NCI-H2029 treated with DMSO at 0.1 percent for 48 hours (cell line): Measurements from ENCODE around the gene ELAVL2.
"Not testable (repeated sequence)": the region's sequence is repeated elsewhere in the genome, so short reads cannot be mapped to it uniquely, and the experiment has no call there.

Experiments
- DNase-seq: peaks from one replicate; lab custom pipeline; 2025; lab: John Stamatoyannopoulos, UW

ELAVL2 gene

DNA sequence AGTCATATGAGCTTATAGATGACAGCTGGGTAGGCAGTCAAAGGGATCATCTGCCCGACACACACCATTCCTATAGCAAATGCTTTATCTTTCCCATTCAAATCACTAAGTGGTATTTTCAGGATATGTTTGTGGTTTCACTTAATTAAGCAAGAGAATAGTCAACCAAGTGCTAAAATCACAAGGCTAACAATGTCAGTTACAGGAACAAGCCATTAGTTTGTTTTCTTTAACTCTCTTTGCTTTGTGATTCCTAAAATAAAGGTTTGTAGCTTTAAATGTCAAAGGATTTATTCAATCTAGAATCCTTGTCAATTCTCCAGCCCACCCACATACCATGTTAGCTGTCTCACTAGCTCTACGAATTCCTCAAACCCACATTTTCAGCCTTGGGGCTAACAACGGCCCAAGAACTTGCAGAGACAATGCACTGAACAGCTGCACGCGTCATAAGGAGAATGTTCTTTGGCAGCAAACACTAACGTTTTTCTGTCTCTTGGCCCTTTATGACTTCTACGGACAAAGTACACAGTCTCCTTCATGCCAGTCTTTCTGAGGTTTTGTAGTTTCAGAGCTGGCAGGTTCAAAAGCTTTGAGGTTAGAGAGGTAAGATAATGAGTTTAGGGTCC, 56.6 kb downstream of the ELAVL2 start:
- no peak for DNase-seq

GRCh38 chr9:23768861-23769260, 57.2 kb downstream of the ELAVL2 start:
- no peak for DNase-seq

DNA sequence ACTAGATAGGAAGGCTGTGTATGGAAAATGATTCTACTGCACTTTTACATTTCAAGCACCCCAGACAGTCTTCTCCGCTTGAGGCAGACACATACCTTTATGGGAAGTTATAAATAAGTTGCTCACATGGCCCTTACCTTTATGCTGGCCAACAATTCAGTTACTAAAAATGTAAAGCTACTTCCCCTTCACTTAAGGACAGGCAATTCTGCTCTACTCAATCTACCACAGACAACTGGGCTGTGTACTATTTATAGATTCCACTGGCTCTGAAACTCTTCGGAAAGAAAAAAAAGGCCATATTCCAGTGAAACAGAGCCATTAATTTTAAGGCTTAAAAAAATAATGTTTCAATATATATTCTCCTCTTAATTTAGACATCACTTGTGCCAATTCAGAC, 59.4 kb downstream of the ELAVL2 start:
- DNase-seq, result no peak

- no peak for DNase-seq
These were observed 60.5 kb downstream of the ELAVL2 start for GRCh38 chr9:23765561-23765960.

DNA sequence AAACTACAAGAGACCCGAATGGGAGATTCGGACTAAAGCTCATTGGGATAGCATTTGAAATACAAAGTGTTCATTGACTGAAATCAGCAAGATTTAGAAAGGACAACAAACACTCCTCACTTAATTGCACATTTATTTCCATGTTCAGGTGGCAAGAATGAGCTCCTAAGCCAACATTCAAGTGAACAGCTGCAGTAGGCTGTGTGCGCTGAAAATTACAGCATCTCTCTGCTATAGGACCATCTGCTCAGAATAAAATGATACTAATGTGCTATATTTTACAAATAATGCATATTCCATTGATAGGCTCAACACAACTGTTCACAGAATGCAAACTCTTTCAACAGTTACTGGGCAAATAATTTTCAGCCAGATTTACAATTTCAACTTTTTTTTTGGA, 61.8 kb downstream of the ELAVL2 start:
- DNase-seq, result no peak

GRCh38 chr9:23754551-23754950, 71.5 kb downstream of the ELAVL2 start:
- DNase-seq, result no peak

DNA sequence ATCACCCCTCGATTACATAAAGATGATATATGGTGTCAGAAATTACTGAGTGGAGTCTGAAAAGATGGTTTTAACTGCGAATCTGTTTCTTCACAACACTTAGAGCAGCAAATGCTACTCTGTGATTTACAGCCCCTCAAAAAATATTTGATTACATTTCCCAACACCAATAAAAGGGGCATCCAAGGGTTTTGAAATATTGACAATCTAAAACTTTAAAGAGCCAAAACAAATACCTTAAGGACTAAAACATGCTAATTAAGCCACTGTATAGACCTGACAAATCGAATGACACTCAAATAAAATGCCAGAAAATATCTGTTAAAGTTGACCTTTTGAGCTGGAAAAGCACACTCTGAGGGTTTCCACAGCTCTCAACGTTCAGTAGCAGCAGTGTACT, 73.2 kb downstream of the ELAVL2 start:
- DNase-seq, result no peak

- no peak for DNase-seq
These were observed 74.4 kb downstream of the ELAVL2 start for GRCh38 chr9:23751633-23752032.

DNA sequence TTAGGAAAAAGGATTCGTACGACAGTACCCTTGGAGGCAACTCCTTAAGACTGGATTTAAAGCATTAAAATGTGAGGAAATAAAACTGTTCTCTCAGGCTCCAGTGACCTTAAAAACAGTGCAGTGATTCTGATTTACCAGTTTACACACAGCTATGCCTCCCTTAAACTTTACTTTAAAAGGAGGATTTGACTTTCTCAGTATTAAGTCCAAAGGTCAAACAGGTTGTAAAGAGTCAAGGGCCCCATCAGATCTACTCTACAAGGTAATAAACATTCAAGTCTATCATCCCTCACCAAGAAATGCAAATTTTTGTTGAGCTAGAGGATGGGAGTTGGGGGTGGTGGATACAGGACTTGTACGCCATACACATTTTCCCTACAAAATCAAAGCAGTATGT, 75.2 kb downstream of the ELAVL2 start:
- DNase-seq, result no peak

DNA sequence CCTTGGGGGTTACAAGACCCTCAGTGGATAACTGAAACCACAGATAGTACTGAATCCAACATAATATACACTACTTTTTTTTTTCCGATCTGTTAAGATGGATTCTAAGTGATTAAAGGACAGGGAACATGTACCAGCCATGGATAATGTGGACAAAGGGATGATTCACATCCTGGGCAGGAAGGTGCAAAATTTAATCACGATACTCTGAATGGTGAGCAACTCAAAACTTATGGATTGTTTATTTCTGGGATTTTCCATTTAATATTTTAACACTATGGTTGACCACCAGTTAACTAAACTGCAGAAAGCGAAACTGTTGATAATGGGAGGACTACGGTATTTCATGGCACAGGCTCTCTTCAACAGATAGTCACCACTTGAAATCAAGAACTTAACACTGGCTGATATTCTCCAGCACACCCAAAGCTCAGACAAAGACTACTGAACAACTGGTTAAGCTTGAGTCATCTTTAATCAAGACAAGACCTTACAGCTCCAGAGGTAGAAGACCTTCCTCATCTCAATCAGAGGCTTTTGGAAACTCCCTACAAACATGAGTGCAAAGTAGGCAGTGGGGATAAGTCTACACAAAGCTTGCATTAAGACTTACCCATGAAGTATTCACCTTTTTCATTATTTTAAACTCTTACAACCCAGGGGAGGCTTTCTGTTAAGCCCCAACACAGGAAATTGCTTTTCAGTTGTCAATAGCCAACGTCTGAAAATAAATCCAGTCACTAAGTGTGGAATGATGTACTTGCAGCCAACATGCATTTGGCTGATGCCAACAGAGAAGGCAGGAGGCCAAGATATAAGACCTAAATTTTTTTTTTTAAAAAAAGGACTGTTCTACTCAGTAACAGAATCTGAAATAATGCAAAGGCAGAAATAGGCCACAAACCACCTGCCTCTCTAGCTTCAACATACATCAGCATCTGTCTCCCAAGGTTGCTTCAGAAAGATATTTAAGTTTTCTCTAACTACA, 78.7 kb downstream of the ELAVL2 start:
- DNase-seq, result no peak

DNA sequence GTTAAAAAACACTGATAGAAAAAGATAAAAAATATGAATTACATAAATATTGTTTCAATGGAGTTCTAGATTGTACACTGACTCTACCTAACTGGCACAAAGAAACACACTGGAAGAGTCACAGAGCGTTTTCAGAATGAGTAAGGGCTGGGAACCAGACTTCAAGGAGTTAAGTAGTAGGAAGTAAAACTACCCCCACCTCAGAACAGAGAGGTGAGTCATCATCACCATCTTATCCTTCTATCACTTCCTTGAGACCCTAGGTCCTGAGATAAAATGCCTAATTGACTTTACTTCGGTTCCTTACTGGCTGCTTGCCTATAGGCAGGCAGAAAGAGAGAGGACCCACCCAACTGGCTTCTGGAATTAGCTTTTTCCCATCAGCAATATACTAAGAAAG, 79.7 kb downstream of the ELAVL2 start:
- DNase-seq, result no peak

DNA sequence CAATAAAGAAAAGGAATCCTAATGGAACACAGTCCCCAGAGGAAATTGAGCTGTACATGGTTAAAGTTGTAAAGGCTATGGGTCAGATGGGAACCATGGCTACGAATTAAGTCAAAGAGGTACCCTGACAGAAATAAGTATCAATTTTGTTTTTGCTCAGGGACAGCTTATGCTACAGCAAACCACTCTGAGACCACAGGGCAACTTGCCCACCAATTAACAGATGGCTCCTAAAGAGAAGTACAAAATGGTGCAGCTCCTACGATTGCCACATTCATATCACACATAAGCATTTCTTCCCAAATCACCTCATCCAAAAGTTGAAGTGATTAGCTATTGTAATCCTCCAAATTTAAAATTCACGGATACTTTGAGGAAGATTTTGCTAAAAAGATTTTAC, 83.0 kb downstream of the ELAVL2 start:
- no peak for DNase-seq

GRCh38 chr9:23741351-23741750, 84.7 kb downstream of the ELAVL2 start:
- no peak for DNase-seq

DNA sequence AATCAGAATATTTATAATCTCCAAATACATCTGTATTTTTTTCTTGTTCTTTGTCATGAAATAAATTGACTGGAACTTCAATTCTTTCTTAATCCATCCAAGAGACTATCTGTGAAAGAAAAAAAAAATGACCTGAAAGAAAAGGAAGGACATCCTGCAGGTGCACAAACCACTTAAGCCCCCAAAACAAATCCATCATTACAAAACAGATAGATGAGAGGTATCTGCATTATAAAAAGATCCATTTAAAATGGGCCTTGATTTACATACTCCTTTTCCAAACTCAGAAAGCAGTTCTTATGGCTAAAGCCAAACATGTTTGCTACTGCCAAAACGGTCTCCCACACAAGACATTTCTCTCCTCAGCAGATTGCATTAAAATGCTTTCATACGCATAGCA, 85.5 kb downstream of the ELAVL2 start:
- DNase-seq, result no peak

DNA sequence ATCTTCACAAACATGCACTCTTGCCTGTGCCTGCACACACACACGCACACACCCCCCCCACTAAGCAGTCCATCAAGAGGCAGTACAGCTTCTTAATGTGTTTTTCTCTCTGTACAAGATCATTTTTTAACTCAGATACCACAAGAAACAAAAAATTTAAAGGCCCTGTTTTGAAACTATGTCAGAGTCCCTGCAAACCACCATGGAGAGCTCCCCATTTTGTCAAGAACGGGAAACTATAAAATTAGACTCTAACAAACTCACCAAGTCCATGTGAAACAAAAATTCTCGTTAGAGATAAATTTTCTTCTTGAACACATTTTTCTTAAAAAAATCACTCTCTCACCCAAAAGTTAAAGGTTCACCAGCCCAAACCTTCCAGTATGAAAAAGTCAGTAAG, 86.3 kb downstream of the ELAVL2 start:
- no peak for DNase-seq

- no peak for DNase-seq
These were observed 89.7 kb downstream of the ELAVL2 start for GRCh38 chr9:23736293-23736692.

GRCh38 chr9:23733495-23734078, 92.5 kb downstream of the ELAVL2 start:
- no peak for DNase-seq

DNA sequence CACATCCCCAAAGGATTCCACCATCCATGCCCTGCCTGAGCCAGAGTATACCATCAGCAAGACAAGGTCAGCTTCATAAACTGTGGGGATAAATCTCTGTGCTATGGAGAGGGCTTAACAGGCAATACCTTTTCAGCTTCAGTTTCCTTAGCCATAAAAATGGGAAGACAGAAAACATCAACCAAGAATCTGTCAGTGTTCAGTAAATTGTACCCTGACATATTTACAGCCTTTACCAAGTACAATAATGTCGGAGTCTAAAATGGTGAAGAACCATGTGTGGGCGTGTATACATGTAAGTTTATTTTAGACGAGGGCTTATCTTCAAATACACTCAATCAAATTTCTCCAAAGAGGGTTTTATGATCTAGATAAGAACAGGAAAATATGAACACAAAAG, 94.7 kb downstream of the ELAVL2 start:
- no peak for DNase-seq

- DNase-seq, result no peak
These were observed 95.7 kb downstream of the ELAVL2 start for GRCh38 chr9:23730364-23730763.

DNA sequence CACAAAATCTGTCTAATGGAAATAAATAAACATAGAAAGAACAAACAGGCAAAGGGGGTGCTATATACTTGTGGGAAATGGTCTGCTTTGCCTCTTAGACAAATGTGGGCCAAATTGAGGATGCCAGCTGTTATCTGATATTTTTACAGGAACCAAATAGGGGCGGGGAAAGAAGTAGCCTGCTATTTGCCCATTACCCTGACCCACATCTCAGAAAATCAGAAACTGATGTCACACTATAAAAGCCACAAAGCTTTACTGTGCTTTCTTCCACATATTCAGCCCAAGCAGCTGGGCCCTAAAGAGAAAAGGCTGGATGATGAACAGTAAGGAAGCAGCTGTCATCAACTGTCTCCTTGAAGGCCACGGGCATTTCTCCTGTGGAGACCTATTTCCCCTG, 97.3 kb downstream of the ELAVL2 start:
- DNase-seq, result no peak

- DNase-seq, result no peak
These were observed 100.6 kb downstream of the ELAVL2 start for GRCh38 chr9:23725279-23725946.

DNA sequence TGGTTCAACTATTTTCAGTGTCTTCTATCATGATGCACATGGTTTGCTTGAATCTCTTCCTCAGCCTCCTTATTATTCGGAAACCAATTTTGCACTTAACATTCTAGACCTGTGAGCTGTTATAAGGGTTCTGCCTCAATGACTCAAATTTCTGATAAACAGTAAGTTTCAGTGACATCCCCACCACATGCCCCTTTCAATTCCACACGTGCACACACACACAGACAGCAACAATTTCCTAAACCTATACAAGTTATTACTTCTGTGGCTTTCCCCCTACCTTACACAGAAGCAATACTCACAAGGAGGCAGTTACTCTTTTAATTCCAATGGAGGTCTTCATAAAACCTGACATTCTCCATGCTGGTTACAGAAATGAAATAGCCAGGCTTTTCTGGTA, 102.4 kb downstream of the ELAVL2 start:
- no peak for DNase-seq

DNA sequence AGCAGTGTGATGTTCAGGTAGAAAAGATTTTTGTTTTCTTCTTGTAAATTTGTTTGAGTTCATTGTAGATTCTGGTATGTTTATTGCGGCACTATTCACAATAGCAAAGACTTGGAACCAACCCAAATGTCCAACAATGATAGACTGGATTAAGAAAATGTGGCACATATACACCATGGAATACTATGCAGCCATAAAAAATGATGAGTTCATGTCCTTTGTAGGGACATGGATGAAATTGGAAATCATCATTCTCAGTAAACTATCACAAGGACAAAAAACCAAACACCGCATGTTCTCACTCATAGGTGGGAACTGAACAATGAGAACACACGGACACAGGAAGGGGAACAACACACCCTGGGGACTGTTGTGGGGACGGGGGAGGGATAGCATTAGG, 103.0 kb downstream of the ELAVL2 start:
- DNase-seq, result not testable (repeated sequence)
